PC-3 (cell line): Measurements from ENCODE around the gene ABCF3.

ENCODE experiments used
- EZH2phosphoT487 ChIP-seq: fragments of 300-600 bp; sonication (generic); IDR thresholded peaks from 2 replicates; pipeline ENCODE4 v1.6.1; 2018; ENCODE audit warnings: mild to moderate bottlenecking, antibody characterized with exemption, low read length, borderline replicate concordance
- TF ChIP-seq, protein P1 (sequence below): fragments of 300-600 bp; sonication (generic); conservative IDR thresholded peaks from 2 replicates; pipeline ENCODE4 v1.5.1; 2017; ENCODE audit warnings: antibody characterized with exemption, low read depth, mild to moderate bottlenecking, low read length

DNA sequence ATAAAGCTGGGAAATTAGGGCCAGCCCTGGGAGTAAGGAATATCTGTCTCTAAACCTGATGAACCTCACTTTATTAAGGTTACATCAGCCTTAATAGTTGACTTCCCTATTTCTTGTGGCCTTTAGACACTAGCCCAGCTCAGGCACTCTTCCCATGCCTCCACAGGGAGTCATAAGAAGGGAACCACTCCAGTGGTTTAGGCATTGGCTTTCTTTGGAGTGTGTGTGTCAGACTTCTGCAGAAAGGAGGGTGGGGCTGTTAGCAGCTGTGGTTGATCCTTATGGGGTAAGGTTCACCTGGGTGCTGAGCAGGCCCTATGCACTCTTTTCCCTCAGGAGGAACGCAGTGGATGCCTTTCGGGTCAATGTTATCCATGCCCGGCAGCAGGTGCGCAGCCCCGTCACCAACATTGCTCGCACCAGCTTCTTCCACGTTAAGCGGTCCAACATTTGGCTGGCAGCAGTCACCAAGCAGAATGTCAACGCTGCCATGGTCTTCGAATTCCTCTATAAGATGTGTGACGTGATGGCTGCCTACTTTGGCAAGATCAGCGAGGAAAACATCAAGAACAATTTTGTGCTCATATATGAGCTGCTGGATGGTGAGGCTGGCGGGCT, 7.4 kb upstream of the ABCF3 start:
- TF ChIP-seq, protein P1, sequence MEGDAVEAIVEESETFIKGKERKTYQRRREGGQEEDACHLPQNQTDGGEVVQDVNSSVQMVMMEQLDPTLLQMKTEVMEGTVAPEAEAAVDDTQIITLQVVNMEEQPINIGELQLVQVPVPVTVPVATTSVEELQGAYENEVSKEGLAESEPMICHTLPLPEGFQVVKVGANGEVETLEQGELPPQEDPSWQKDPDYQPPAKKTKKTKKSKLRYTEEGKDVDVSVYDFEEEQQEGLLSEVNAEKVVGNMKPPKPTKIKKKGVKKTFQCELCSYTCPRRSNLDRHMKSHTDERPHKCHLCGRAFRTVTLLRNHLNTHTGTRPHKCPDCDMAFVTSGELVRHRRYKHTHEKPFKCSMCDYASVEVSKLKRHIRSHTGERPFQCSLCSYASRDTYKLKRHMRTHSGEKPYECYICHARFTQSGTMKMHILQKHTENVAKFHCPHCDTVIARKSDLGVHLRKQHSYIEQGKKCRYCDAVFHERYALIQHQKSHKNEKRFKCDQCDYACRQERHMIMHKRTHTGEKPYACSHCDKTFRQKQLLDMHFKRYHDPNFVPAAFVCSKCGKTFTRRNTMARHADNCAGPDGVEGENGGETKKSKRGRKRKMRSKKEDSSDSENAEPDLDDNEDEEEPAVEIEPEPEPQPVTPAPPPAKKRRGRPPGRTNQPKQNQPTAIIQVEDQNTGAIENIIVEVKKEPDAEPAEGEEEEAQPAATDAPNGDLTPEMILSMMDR, result no peak
- TF ChIP-seq EZH2phosphoT487, result no peak
